HFFc6 (cell line): Measurements from ENCODE around the gene JAKMIP2. TPM values are rescaled to one million over a fixed set of nuclear protein-coding genes. Genes with fewer than 3 reads are reported as not detected.

Source experiments
- DNase-seq: peaks from one replicate; pipeline ENCODE4 v3.0.0-alpha.2; 2018
- H3K27ac Mint-ChIP-seq: 2 replicates; pipeline ENCODE4 v1.8.0; 2020; ENCODE audit warnings: mild to moderate bottlenecking, mixed read lengths
- H3K27me3 Mint-ChIP-seq: 2 replicates; pipeline ENCODE4 v1.8.0; 2021; ENCODE audit warnings: mild to moderate bottlenecking, moderate library complexity, mixed read lengths; ENCODE audit not compliant: insufficient read depth
- H3K36me3 Mint-ChIP-seq: 2 replicates; pipeline ENCODE4 v1.8.0; 2021; ENCODE audit warnings: low read depth, mixed read lengths
- H3K4me1 Mint-ChIP-seq: 2 replicates; pipeline ENCODE4 v1.8.0; 2020; ENCODE audit warnings: low read depth, mixed read lengths
- H3K4me3 Mint-ChIP-seq: 2 replicates; pipeline ENCODE4 v1.8.0; 2020; ENCODE audit warnings: mild to moderate bottlenecking, moderate library complexity, mixed read lengths
- H3K9me3 Mint-ChIP-seq: 2 replicates; pipeline ENCODE4 v1.8.0; 2020; ENCODE audit warnings: mild to moderate bottlenecking, mixed read lengths
- total RNA-seq, 6 experiments: library from RNA; stranded (reverse); fragmentation: NEBNext Ultra II Directional; extraction: Animal tissue kit (Norgen Biotek cat#: 25700); gene quantifications; 2 replicates in 1 of 6; 3 replicates in 5 of 6; pipeline ENCODE4 v1.2.3, GENCODE V29; 2021
- TF ChIP-seq, protein P1 (sequence below): fragments of 200-600 bp; sonication (generic); IDR thresholded peaks from 2 replicates; pipeline ENCODE4 v1.5.0; 2021; ENCODE audit warnings: antibody characterized with exemption, mild to moderate bottlenecking

JAKMIP2 gene
- total RNA-seq, 6 experiments from 2014 or later = not detected

DNA sequence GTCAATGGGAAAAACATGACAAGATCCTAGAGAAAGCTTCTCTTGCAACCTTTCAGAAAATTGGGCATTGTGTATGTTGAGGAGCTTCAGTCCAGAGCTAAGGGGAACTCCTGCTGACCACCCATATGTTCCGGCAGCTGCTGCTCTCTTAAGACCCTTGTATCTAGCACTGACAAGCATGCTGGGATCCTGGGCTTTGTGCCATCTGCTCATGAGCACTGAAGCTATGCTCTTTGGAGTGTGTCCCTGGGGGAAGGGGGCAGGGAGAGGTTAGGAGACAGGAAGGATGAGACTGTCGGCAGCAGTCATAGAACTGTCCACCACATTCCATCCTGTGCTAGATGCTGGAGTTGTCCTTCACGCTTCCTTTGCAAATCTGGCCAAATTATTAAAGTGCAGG is 109.3 kb downstream of the JAKMIP2 start:
- H3K27me3 Mint-ChIP-seq = no peaks in the 10 kb centered on the region
- no peak overlapping the region for H3K27ac Mint-ChIP-seq
- no peaks in the 10 kb centered on the region for H3K36me3 Mint-ChIP-seq
- H3K4me1 Mint-ChIP-seq = no peaks in the 10 kb centered on the region
- no peak for DNase-seq
- H3K4me3 Mint-ChIP-seq = no peak overlapping the region
- H3K9me3 Mint-ChIP-seq = no peaks in the 10 kb centered on the region
- TF ChIP-seq, protein P1, sequence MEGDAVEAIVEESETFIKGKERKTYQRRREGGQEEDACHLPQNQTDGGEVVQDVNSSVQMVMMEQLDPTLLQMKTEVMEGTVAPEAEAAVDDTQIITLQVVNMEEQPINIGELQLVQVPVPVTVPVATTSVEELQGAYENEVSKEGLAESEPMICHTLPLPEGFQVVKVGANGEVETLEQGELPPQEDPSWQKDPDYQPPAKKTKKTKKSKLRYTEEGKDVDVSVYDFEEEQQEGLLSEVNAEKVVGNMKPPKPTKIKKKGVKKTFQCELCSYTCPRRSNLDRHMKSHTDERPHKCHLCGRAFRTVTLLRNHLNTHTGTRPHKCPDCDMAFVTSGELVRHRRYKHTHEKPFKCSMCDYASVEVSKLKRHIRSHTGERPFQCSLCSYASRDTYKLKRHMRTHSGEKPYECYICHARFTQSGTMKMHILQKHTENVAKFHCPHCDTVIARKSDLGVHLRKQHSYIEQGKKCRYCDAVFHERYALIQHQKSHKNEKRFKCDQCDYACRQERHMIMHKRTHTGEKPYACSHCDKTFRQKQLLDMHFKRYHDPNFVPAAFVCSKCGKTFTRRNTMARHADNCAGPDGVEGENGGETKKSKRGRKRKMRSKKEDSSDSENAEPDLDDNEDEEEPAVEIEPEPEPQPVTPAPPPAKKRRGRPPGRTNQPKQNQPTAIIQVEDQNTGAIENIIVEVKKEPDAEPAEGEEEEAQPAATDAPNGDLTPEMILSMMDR = no peak

- TF ChIP-seq, protein P1 = no peak
- no peaks in the 10 kb centered on the region for H3K27me3 Mint-ChIP-seq
- DNase-seq = no peak
- H3K27ac Mint-ChIP-seq = no peak overlapping the region
- H3K9me3 Mint-ChIP-seq = no peaks in the 10 kb centered on the region
- H3K4me3 Mint-ChIP-seq = no peak overlapping the region
- no peaks in the 10 kb centered on the region for H3K4me1 Mint-ChIP-seq
- no peaks in the 10 kb centered on the region for H3K36me3 Mint-ChIP-seq
Observed at GRCh38 chr5:147671365-147671764, 111.2 kb downstream of the JAKMIP2 start.

- Mint-ChIP-seq H3K4me1 (no peaks in the 10 kb centered on the region), H3K27me3 (no peaks in the 10 kb centered on the region), H3K4me3 (no peak overlapping the region), H3K27ac (no peak overlapping the region), H3K36me3 (no peaks in the 10 kb centered on the region), H3K9me3 (no peaks in the 10 kb centered on the region)
- TF ChIP-seq, protein P1 = no peak
- no peak for DNase-seq
Observed at GRCh38 chr5:147670815-147671214, 111.7 kb downstream of the JAKMIP2 start.

- DNase-seq = no peak
- TF ChIP-seq, protein P1 = no peak
- Mint-ChIP-seq H3K9me3 (no peaks in the 10 kb centered on the region), H3K27me3 (no peaks in the 10 kb centered on the region), H3K27ac (no peak overlapping the region), H3K36me3 (no peaks in the 10 kb centered on the region), H3K4me3 (no peak overlapping the region), H3K4me1 (no peaks in the 10 kb centered on the region)
Observed at GRCh38 chr5:147669169-147669869, 113.2 kb downstream of the JAKMIP2 start.

DNA sequence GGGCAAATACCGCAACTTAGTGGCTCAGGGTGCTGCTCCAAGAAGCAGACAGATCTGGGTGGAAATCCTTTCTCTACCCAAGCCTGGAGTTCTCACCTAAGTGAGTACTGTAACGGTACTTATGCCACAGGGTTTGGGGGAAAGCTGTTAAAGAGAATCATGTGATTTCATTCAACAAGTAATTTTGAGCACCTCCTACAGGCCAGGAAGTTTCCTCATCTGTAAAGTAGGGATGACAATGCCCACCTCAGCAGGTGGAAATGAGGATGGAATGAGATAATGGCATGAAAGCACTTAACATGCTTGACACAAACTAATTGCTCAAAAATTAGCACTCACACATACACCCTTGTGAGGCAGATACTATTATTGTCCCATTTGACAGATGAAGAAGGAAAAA is 114.1 kb downstream of the JAKMIP2 start:
- no peak overlapping the region for H3K4me3 Mint-ChIP-seq
- H3K9me3 Mint-ChIP-seq = no peaks in the 10 kb centered on the region
- no peaks in the 10 kb centered on the region for H3K4me1 Mint-ChIP-seq
- no peaks in the 10 kb centered on the region for H3K36me3 Mint-ChIP-seq
- DNase-seq = no peak
- no peaks in the 10 kb centered on the region for H3K27me3 Mint-ChIP-seq
- no peak overlapping the region for H3K27ac Mint-ChIP-seq
- TF ChIP-seq, protein P1 = no peak
